ENCODE results near the gene ATP2A3.
A peak's percentile ranks its signal among the peaks of the same experiment; 100 is the strongest.

Gene ATP2A3

GRCh38 chr17:3893003-3893719 lies 71.1 kb downstream of the ATP2A3 start, which contains the start of gene CAMKK1:
Gene CAMKK1 (minus strand): TSS chr17:3893053. CDS start chr17:3885687, 7,366 bp downstream.
- H3K9me3 ChIP-seq (ENCODE audit: control insufficient read depth in 1 of 2, low read length in 2 of 2), result no peaks in the 10 kb centered on the region
- H3K4me1 ChIP-seq (ENCODE audit: control insufficient read depth in 1 of 2, insufficient read depth in 2 of 2, low read length in 2 of 2), result peaks cover 34 to 55% of the 10 kb centered on the region in 2 donors
- peak within 1 kb of the TSS; percentile 50 to 82 for H3K9ac ChIP-seq (ENCODE audit: low read depth in 1 of 2, low read length in 2 of 2)
- H3K27ac ChIP-seq (ENCODE audit: low read depth, low read length), result peak within 1 kb of the TSS; percentile 65
- H3K4me3 ChIP-seq (ENCODE audit: low read depth in 1 of 2, low read length in 2 of 2), result peak within 1 kb of the TSS; percentile 62 to 71
- H3K27me3 ChIP-seq (ENCODE audit: control insufficient read depth in 1 of 2, insufficient read depth in 2 of 2, low read length in 2 of 2), result no peaks in the 10 kb centered on the region
- H3K36me3 ChIP-seq (ENCODE audit: control insufficient read depth in 1 of 2, insufficient read depth in 2 of 2, low read length in 2 of 2), result no peaks in the 10 kb centered on the region

- Histone ChIP-seq H3K27ac (ENCODE audit: low read depth, low read length) (no peak overlapping the region), H3K9ac (ENCODE audit: low read depth in 1 of 2, low read length in 2 of 2) (peak overlapping the region in 1 of 2 donors; percentile 35), H3K36me3 (ENCODE audit: control insufficient read depth in 1 of 2, insufficient read depth in 2 of 2, low read length in 2 of 2) (no peaks in the 10 kb centered on the region), H3K4me1 (ENCODE audit: control insufficient read depth in 1 of 2, insufficient read depth in 2 of 2, low read length in 2 of 2) (peaks cover 42 to 63% of the 10 kb centered on the region in 2 donors), H3K9me3 (ENCODE audit: control insufficient read depth in 1 of 2, low read length in 2 of 2) (no peaks in the 10 kb centered on the region), H3K27me3 (ENCODE audit: control insufficient read depth in 1 of 2, insufficient read depth in 2 of 2, low read length in 2 of 2) (no peaks in the 10 kb centered on the region), H3K4me3 (ENCODE audit: low read depth in 1 of 2, low read length in 2 of 2) (peak overlapping the region; percentile 53 to 71)
Observed at GRCh38 chr17:3892095-3892998, 71.9 kb downstream of the ATP2A3 start.

- no peaks in the 10 kb centered on the region for H3K36me3 ChIP-seq (ENCODE audit: control insufficient read depth in 1 of 2, insufficient read depth in 2 of 2, low read length in 2 of 2)
- H3K4me1 ChIP-seq (ENCODE audit: control insufficient read depth in 1 of 2, insufficient read depth in 2 of 2, low read length in 2 of 2), result peaks cover 48 to 70% of the 10 kb centered on the region in 2 donors
- no peaks in the 10 kb centered on the region for H3K9me3 ChIP-seq (ENCODE audit: control insufficient read depth in 1 of 2, low read length in 2 of 2)
- H3K9ac ChIP-seq (ENCODE audit: low read depth in 1 of 2, low read length in 2 of 2), result peak overlapping the region in 1 of 2 donors; percentile 35
- peak overlapping the region; percentile 53 to 71 for H3K4me3 ChIP-seq (ENCODE audit: low read depth in 1 of 2, low read length in 2 of 2)
- peak overlapping the region; percentile 13 for H3K27ac ChIP-seq (ENCODE audit: low read depth, low read length)
- H3K27me3 ChIP-seq (ENCODE audit: control insufficient read depth in 1 of 2, insufficient read depth in 2 of 2, low read length in 2 of 2), result no peaks in the 10 kb centered on the region
Observed at GRCh38 chr17:3891626-3892094, 72.6 kb downstream of the ATP2A3 start.

- Histone ChIP-seq H3K9me3 (ENCODE audit: control insufficient read depth in 1 of 2, low read length in 2 of 2) (no peaks in the 10 kb centered on the region), H3K36me3 (ENCODE audit: control insufficient read depth in 1 of 2, insufficient read depth in 2 of 2, low read length in 2 of 2) (no peaks in the 10 kb centered on the region), H3K4me1 (ENCODE audit: control insufficient read depth in 1 of 2, insufficient read depth in 2 of 2, low read length in 2 of 2) (peaks cover 51 to 78% of the 10 kb centered on the region in 2 donors), H3K4me3 (ENCODE audit: low read depth in 1 of 2, low read length in 2 of 2) (no peak overlapping the region), H3K9ac (ENCODE audit: low read depth in 1 of 2, low read length in 2 of 2) (no peak overlapping the region), H3K27me3 (ENCODE audit: control insufficient read depth in 1 of 2, insufficient read depth in 2 of 2, low read length in 2 of 2) (no peaks in the 10 kb centered on the region), H3K27ac (ENCODE audit: low read depth, low read length) (no peak overlapping the region)
Observed at GRCh38 chr17:3890878-3891219, 73.4 kb downstream of the ATP2A3 start.

GRCh38 chr17:3890082-3890877 lies 74.0 kb downstream of the ATP2A3 start:
- Histone ChIP-seq H3K4me1 (ENCODE audit: control insufficient read depth in 1 of 2, insufficient read depth in 2 of 2, low read length in 2 of 2) (peaks cover 55 to 81% of the 10 kb centered on the region in 2 donors), H3K36me3 (ENCODE audit: control insufficient read depth in 1 of 2, insufficient read depth in 2 of 2, low read length in 2 of 2) (no peaks in the 10 kb centered on the region), H3K9ac (ENCODE audit: low read depth in 1 of 2, low read length in 2 of 2) (peak overlapping the region in 1 of 2 donors; percentile 6), H3K27me3 (ENCODE audit: control insufficient read depth in 1 of 2, insufficient read depth in 2 of 2, low read length in 2 of 2) (no peaks in the 10 kb centered on the region), H3K9me3 (ENCODE audit: control insufficient read depth in 1 of 2, low read length in 2 of 2) (no peaks in the 10 kb centered on the region), H3K4me3 (ENCODE audit: low read depth in 1 of 2, low read length in 2 of 2) (no peak overlapping the region), H3K27ac (ENCODE audit: low read depth, low read length) (no peak overlapping the region)

GRCh38 chr17:3889325-3890012 lies 74.8 kb downstream of the ATP2A3 start:
- peaks cover 47 to 76% of the 10 kb centered on the region in 2 donors for H3K4me1 ChIP-seq (ENCODE audit: control insufficient read depth in 1 of 2, insufficient read depth in 2 of 2, low read length in 2 of 2)
- H3K27ac ChIP-seq (ENCODE audit: low read depth, low read length), result no peak overlapping the region
- H3K9me3 ChIP-seq (ENCODE audit: control insufficient read depth in 1 of 2, low read length in 2 of 2), result no peaks in the 10 kb centered on the region
- no peaks in the 10 kb centered on the region for H3K27me3 ChIP-seq (ENCODE audit: control insufficient read depth in 1 of 2, insufficient read depth in 2 of 2, low read length in 2 of 2)
- H3K9ac ChIP-seq (ENCODE audit: low read depth in 1 of 2, low read length in 2 of 2), result peak overlapping the region in 1 of 2 donors; percentile 35
- no peak overlapping the region for H3K4me3 ChIP-seq (ENCODE audit: low read depth in 1 of 2, low read length in 2 of 2)
- H3K36me3 ChIP-seq (ENCODE audit: control insufficient read depth in 1 of 2, insufficient read depth in 2 of 2, low read length in 2 of 2), result peaks cover 0 to 3% of the 10 kb centered on the region in 2 donors

GRCh38 chr17:3888343-3889171 lies 75.7 kb downstream of the ATP2A3 start:
- Histone ChIP-seq H3K9me3 (ENCODE audit: control insufficient read depth in 1 of 2, low read length in 2 of 2) (no peaks in the 10 kb centered on the region), H3K27me3 (ENCODE audit: control insufficient read depth in 1 of 2, insufficient read depth in 2 of 2, low read length in 2 of 2) (no peaks in the 10 kb centered on the region), H3K27ac (ENCODE audit: low read depth, low read length) (peak overlapping the region; percentile 78), H3K4me3 (ENCODE audit: low read depth in 1 of 2, low read length in 2 of 2) (peak overlapping the region in 1 of 2 donors; percentile 24), H3K36me3 (ENCODE audit: control insufficient read depth in 1 of 2, insufficient read depth in 2 of 2, low read length in 2 of 2) (peaks cover 0 to 3% of the 10 kb centered on the region in 2 donors), H3K9ac (ENCODE audit: low read depth in 1 of 2, low read length in 2 of 2) (peak overlapping the region; percentile 32 to 35), H3K4me1 (ENCODE audit: control insufficient read depth in 1 of 2, insufficient read depth in 2 of 2, low read length in 2 of 2) (peaks cover 38 to 67% of the 10 kb centered on the region in 2 donors)

GRCh38 chr17:3887804-3888203 lies 76.4 kb downstream of the ATP2A3 start:
- peaks cover 0 to 10% of the 10 kb centered on the region in 2 donors for H3K36me3 ChIP-seq (ENCODE audit: control insufficient read depth in 1 of 2, insufficient read depth in 2 of 2, low read length in 2 of 2)
- peaks cover 35 to 63% of the 10 kb centered on the region in 2 donors for H3K4me1 ChIP-seq (ENCODE audit: control insufficient read depth in 1 of 2, insufficient read depth in 2 of 2, low read length in 2 of 2)
- H3K9me3 ChIP-seq (ENCODE audit: control insufficient read depth in 1 of 2, low read length in 2 of 2), result no peaks in the 10 kb centered on the region
- peak overlapping the region; percentile 78 for H3K27ac ChIP-seq (ENCODE audit: low read depth, low read length)
- H3K9ac ChIP-seq (ENCODE audit: low read depth in 1 of 2, low read length in 2 of 2), result peak overlapping the region; percentile 20 to 39
- H3K27me3 ChIP-seq (ENCODE audit: control insufficient read depth in 1 of 2, insufficient read depth in 2 of 2, low read length in 2 of 2), result no peaks in the 10 kb centered on the region
- no peak overlapping the region for H3K4me3 ChIP-seq (ENCODE audit: low read depth in 1 of 2, low read length in 2 of 2)

Data from duodenal mucosa (tissue), 2 donors.